HFF-Myc (cell line): ENCODE measurements around the gene CHCHD6.

Experiments
- DNase-seq: peaks from one replicate; pipeline ENCODE4 v3.0.0-alpha.2; 2011; ENCODE audit warnings: low read depth; ENCODE audit errors: extremely low read depth
- H3K4me3 ChIP-seq: replicated peaks from 2 replicates; pipeline ENCODE4 v1.5.1; 2011; ENCODE audit warnings: low read depth, mild to moderate bottlenecking, control low read depth, low read length
- CTCF ChIP-seq: IDR thresholded peaks from 2 replicates; pipeline ENCODE4 v1.5.1; 2012; ENCODE audit warnings: mild to moderate bottlenecking, low read depth, low read length, control low read depth; ENCODE audit errors: missing control alignments

The CHCHD6 gene

GRCh38 chr3:126911162-126912026 lies 207.4 kb downstream of the CHCHD6 start:
- no peak for TF ChIP-seq CTCF
- H3K4me3 ChIP-seq = no peak overlapping the region

GRCh38 chr3:126912027-126912422 lies 208.0 kb downstream of the CHCHD6 start:
- TF ChIP-seq CTCF = no peak
- no peak for DNase-seq
- no peak overlapping the region for H3K4me3 ChIP-seq

More at GRCh38 chr3:126911162-126912026, 207.4 kb downstream of the CHCHD6 start:
- peak; percentile 83 for DNase-seq

- no peak for DNase-seq
- no peak for TF ChIP-seq CTCF
- H3K4me3 ChIP-seq = no peak overlapping the region
Observed at GRCh38 chr3:126912491-126913195, 208.6 kb downstream of the CHCHD6 start.

GRCh38 chr3:126913524-126913923 lies 209.5 kb downstream of the CHCHD6 start:
- no peak overlapping the region for H3K4me3 ChIP-seq
- DNase-seq = no peak
- no peak for TF ChIP-seq CTCF

GRCh38 chr3:126914226-126914625 lies 210.2 kb downstream of the CHCHD6 start:
- no peak overlapping the region for H3K4me3 ChIP-seq

GRCh38 chr3:126915015-126915414 lies 211.0 kb downstream of the CHCHD6 start:
- H3K4me3 ChIP-seq = no peak overlapping the region
- no peak for TF ChIP-seq CTCF
- DNase-seq = no peak

More at GRCh38 chr3:126914226-126914625, 210.2 kb downstream of the CHCHD6 start:
- no peak for DNase-seq
- no peak for TF ChIP-seq CTCF
